GM19328 (cell line): Measurements from ENCODE around the gene SYT14.

Experiments
- ATAC-seq: cut with Tn5 transposase; IDR thresholded peaks from one replicate; pipeline ENCODE4 v1.9.1; 2021; ENCODE audit warnings: mild to moderate bottlenecking, moderate library complexity; ENCODE audit not compliant: unreplicated experiment

The SYT14 gene

DNA sequence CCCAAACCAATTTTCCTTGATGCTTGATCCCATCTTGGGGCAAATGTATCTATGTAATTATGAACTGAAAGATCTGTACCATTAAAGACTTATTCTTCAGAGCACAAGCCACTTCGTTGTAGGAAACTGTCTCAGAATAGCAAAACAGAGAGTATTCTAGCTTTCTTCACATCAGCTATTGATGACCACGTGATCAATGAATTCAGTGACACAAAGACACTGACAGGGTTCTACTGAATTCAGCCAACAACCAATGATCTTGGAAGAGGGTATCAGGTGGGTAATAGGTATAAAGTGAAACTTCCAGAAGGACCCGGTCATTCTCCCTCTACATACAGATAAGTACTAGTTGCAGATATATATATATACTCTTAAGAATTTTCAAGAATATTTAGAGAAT lies 260.8 kb downstream of the SYT14 start:
- no peak for ATAC-seq

DNA sequence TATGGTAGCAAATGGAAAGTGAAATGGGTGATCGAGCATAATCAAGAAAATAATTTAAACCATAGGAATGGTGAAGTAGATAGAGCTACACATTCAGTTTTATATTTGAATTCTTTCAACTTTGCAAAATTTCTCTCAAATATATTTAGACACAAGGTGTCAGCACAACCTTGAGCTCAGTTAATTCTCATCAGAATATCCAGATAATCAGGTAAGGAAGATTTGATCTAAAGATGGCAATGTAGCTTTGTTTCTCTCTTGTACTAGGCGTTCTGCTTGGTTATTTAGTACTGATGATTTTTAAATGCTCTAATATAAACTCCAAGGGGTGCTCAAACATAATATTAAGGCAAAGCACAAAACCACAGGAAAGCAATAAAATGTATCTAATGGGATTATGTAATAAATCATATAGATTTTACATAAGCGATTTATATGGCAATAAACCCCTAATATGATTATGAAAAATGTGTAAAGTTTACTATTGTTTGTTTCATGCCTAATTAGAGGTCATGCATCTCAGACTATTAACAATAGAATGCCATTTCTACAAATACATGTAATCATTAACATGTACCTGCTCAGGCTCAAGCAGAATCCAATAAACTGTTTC lies 262.2 kb downstream of the SYT14 start:
- no peak for ATAC-seq

DNA sequence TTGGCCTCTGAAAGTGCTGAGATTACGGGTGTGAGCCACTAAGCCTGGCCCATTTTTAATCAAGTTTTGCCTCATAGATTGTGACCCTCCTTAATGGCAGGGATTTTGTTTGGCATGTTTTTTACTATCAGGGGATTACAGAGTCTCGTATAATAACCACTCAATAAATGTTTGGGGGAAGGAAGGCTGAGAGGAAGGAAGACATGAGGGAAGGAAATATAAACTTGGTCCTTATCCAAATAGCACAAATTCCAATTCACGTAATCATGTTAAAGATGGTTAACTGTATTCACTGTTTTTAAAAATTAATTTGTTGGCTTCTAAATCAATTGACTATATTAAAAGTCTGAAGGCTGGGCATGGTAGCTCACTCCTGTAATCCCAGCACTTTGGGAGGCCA lies 263.7 kb downstream of the SYT14 start:
- ATAC-seq = no peak

DNA sequence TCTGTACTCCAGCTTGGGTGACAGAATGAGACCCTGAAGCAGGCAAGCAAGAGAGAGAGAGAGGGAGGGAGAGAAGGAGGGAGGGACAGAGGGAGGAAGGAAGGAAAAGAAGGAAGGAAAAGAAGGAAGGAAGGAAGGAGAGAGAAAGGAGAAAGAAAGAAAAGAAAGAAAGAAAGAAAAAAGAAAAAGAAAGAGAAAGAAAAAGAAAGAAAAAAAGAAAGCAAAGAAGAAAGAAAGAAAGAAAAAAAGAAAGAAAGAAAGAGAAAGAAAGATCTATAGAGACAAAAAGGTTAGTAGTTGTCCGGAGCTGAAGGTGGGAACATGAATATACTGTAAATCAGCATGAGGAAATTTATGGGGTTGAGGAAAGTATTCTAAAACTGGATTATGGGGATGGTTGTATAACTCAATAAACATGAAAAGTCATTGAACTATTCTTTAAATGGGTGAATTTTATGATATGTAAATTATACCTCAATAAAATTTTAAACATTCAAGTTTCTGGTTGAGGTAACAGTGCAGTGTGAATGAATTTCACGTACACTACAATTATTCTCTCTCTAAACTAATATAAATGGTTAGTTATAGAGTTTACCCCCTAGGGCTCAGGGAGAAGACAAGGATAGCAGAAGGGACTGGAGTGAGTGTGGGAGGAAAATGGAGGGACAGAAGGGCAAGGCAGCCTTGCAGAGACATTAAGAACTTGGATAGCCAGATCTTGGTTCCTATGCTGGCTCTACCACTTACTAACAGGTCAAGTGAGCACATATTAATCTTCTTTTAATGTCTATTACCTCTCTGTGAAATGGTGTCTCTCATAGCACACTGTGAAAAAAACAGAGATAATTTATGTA lies 269.8 kb downstream of the SYT14 start:
- no peak for ATAC-seq

DNA sequence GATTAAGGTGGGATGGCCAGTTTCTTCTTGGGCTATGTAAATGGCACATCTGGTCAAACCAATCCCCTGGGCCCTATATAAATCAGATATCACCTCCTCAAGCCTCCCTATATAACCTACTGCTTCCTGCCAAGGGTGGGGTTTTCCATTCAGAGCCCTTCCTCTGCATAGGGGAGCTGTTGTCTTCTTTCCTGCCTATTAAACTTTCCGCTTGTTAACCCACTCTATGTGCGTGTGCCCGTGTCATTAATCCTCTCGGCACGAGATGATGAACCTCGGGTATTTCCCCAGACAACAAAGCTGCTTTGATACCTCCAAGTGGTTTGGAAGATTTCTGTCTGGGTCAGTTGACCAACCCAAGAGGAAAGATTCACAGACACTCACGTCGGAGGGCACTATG lies 275.3 kb downstream of the SYT14 start:
- ATAC-seq = no peak

DNA sequence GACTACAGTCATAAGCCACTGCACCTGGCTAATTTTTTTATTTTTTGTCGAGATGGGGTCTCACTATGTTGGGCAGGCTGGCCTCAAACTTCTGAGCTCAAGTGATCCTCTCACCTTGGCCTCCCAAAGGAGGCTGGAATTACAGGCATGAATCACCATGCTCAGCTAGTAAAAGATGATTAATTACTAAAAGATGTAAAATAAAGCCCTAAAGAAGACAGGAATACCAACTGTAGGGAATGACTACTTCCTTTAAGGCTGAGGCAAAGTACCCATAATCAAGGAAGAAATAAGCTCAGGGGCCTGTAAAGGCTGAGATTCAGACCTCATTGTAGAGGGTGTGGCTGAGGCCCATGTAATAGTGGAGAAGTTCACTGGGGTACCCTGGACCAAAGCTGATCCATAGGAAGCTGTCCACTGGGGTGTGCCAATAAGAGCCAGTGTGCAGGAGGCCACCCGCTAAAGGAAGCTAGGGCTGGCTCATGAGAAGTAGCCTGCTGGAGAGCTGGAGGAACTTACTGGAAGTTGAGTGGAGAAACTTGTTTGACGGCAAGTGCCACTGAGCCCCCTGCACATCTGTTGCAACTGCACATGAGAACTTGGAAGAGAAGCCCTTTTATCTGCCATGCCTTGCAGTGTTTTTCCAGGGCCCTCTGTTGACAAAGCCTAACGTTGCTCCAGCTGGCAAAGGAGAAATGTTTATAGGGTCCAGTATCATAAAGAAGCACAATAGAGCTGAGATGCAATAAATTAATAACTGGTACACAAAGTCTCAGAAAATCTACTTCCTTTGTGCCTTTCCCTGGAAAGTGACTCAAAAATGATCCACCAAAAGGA lies 276.8 kb downstream of the SYT14 start:
- ATAC-seq = no peak

DNA sequence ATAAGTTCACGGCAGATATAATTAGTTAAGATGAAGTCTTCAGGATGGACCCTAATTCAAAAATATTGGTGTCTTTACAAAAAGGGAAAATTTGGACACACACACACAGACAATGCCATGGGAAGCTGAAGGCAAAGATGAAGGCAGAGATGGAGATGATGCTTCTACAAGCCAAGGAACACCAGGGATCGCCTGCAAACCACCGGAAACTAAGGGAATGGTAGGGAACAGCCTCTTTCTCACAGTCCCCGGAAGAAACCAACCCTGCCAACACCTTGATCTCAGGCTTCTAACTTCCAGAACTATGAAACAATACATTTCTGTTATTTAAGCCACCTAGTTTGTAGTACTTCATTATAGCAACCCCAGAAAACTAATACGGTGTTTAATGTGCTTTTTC lies 279.5 kb downstream of the SYT14 start:
- ATAC-seq = no peak

DNA sequence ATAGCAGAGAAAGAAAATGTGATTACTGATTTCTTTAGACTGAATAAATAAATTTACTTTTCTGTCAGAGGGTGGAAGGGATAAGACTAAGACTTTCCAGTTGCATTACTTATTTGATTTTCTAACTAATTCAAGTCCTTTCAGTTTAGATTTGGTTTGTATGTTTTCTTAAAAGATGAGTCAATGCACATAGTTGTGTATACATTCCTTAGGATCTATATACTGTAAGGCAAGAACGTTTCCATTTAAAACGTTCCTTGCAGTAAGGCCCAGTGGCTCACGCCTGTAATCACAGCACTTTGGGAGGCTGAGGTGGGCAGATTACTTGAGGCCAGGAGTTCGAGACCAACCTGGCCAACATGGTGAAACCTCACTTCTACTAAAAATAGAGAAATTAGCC lies 280.0 kb downstream of the SYT14 start:
- no peak for ATAC-seq
